IPS-18c (cell line): ENCODE measurements around the gene SEPHS2.

Experiments
- H3K4me3 ChIP-seq: 2 replicates; pipeline ENCODE4 v1.7.0; 2013; ENCODE audit warnings: low read depth, mild to moderate bottlenecking, low read length, moderate library complexity; ENCODE audit not compliant: insufficient read depth
- H3K9me3 ChIP-seq: one replicate; pipeline ENCODE4 v1.6.1; 2013; ENCODE audit warnings: mild to moderate bottlenecking, low read length, moderate library complexity; ENCODE audit not compliant: control insufficient read depth, insufficient read depth

Gene SEPHS2

GRCh38 chr16:30395155-30395991 lies 50.3 kb downstream of the SEPHS2 start, which contains the start of gene ZNF48:
ZNF48 (plus strand) TSS chr16:30395420; CDS start chr16:30395795, 375 bp downstream.
- H3K4me3 ChIP-seq, result peak within 1 kb of the TSS; percentile 94
- H3K9me3 ChIP-seq, result no peaks in the 10 kb centered on the region

DNA sequence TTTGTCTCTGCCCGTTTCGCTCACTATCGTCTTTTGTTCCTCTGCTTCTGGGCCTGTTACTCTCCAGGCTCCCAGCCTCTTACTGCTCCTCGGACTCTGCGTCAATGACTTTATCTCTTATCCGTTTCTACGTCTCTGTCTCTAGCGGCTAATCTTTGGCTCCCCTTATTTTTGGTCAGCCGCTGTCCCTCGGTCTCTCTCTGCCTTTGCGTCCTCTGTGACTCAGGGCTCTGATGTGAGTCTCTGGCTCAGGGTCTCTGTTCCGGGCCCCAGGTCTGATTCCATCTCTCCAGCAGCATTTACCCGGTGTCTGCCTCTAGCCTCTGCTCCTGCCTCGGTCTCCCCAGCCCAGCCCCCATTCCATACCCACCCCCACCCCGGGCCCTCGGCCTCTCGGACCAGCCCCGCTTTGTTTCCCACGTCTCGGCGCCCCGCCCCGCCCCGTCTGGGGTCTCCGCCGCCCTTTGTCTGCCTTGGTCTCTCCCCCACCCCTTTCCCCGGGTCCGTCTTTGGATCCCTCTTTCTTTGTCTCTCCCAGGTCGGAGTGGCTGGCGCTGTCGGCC lies 51.0 kb downstream of the SEPHS2 start:
- Histone ChIP-seq H3K4me3 (peak overlapping the region; percentile 94), H3K9me3 (no peaks in the 10 kb centered on the region)
